K562 (cell line): ENCODE measurements around the gene OSCP1. TPM values are rescaled to one million over a fixed set of nuclear protein-coding genes. Genes with fewer than 3 reads are reported as not detected.

Experiments used
- BDP1 ChIP-seq: IDR thresholded peaks from 3 replicates; pipeline ENCODE4 v1.6.1; 2011; ENCODE audit not compliant: insufficient read length, insufficient read depth
- COPS2 ChIP-seq: fragments of 450-650 bp; conservative IDR thresholded peaks from 2 replicates; pipeline ENCODE4 v1.6.1; 2016; ENCODE audit warnings: mild to moderate bottlenecking, moderate library complexity
- ERF ChIP-seq: fragments of 450-650 bp; formaldehyde crosslinking; IDR thresholded peaks from 2 replicates; pipeline ENCODE4 v1.4.0; 2020; ENCODE audit warnings: mild to moderate bottlenecking, mixed read lengths
- MAZ ChIP-seq, 2 experiments: fragments of 450-650 bp in 1 of 2; sonication (generic) in 1 of 2; formaldehyde crosslinking; IDR thresholded peaks in 1 of 2; conservative IDR thresholded peaks in 1 of 2; 2 replicates each; pipeline versions ENCODE4 v1.4.0 to v1.5.0; 2020; ENCODE audit warnings: mild to moderate bottlenecking in 1 of 2, missing genetic modification reagents in 1 of 2
- RBBP5 ChIP-seq: fragments of 200-600 bp; sonication (generic); IDR thresholded peaks from 2 replicates; pipeline ENCODE4 v1.6.1; 2012; ENCODE audit warnings: borderline replicate concordance, mild to moderate bottlenecking, low read length, control low read depth, inconsistent platforms; ENCODE audit not compliant: insufficient read depth, poor library complexity, severe bottlenecking
- SMARCA5 ChIP-seq: fragments of 450-650 bp; IDR thresholded peaks from 2 replicates; pipeline ENCODE4 v1.6.1; 2016
- ZNF41 ChIP-seq: fragments of 250-450 bp; sonication (Bioruptor Pico); conservative IDR thresholded peaks from 2 replicates; pipeline ENCODE4 v1.4.0; 2020; ENCODE audit warnings: mild to moderate bottlenecking
- ZNF785 ChIP-seq: fragments of 250-450 bp; sonication (Bioruptor Pico); IDR thresholded peaks from 2 replicates; pipeline ENCODE4 v1.4.0; 2020; ENCODE audit warnings: mild to moderate bottlenecking
- ZNF830 ChIP-seq: fragments of 250-450 bp; sonication (Bioruptor Pico); IDR thresholded peaks from 2 replicates; pipeline ENCODE4 v1.5.0; 2021; ENCODE audit warnings: mild to moderate bottlenecking
- polyA plus RNA-seq, 8 experiments: library from polyadenylated mRNA; depleted of rRNA in 4 of 8; stranded (reverse) in 5 of 8; unstranded in 3 of 8; fragments of >200 nt; fragmentation: Nextera tagmentation in 2 of 8; fragmentation: Illumina TruSeq in 1 of 8; extraction: Ambion mirVana in 2 of 8; extraction: Trizol in 1 of 8; gene quantifications; 2 replicates each; pipeline versions ENCODE4 v1.2.1 to v1.2.3, GENCODE V29; 2011 to 2014; ENCODE audit warnings: inconsistent platforms in 1 of 8, missing spikeins in 1 of 8
- total RNA-seq, 7 experiments: library from RNA; depleted of rRNA in 6 of 7; stranded (reverse); fragments of >200 nt in 6 of 7; fragmentation: Illumina TruSeq in 2 of 7; extraction: Trizol in 2 of 7; gene quantifications; 2 replicates each; pipeline versions ENCODE4 v1.2.1 to v1.2.3, GENCODE V29; 2011 to 2021; ENCODE audit warnings: low replicate concordance in 1 of 7
- TF ChIP-seq, protein P1 (sequence below): sonication (generic); formaldehyde crosslinking; IDR thresholded peaks from 2 replicates; pipeline ENCODE4 v1.8.1; 2023; ENCODE audit warnings: missing genetic modification reagents, mild to moderate bottlenecking, borderline replicate concordance
- TF ChIP-seq, protein P2 (sequence below): fragments of 450-650 bp; IDR thresholded peaks from 2 replicates; pipeline ENCODE4 v1.6.1; 2017; ENCODE audit warnings: antibody characterized with exemption, mild to moderate bottlenecking
- TF ChIP-seq, protein P3 (sequence below): fragments of 250-450 bp; sonication (Bioruptor Pico); IDR thresholded peaks from 2 replicates; pipeline ENCODE4 v1.8.0; 2022; ENCODE audit warnings: moderate library complexity, mild to moderate bottlenecking, inconsistent platforms
- TF ChIP-seq, protein P4 (sequence below), 2 experiments: IDR thresholded peaks; 2 replicates each; pipeline ENCODE4 v1.6.1; 2012; ENCODE audit warnings: improper control_type of control experiment in 2 of 2, low read depth in 2 of 2, low read length in 2 of 2, borderline replicate concordance in 1 of 2

OSCP1 gene
- total and polyA plus RNA-seq, 9 of the 15 experiments (the other 6 are each of a cell fraction or from before 2014, with no cell fraction given) = 0.15 to 0.40 (median 0.33) TPM; not detected in 5

DNA sequence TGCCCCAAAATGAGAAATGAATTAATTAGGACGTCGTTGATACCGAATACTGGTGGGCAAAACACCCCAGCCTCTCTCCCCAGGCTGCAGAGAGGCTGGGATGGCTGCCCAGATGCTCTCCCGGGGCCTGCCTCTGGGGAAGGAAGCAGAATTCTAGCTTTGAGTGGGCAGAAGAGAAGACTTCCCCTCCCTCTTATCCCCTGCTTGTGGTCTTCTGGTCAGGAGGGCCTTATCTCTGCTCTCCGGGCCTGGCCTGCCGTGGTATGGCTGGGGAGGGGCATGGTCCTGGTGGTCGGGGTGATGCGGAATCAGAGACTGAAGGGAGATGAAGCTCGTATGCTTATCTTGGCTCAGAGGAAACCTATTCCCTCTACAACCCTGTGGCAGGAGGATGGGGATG lies 42.2 kb upstream of the OSCP1 start (continued):
- TF ChIP-seq, protein P1, sequence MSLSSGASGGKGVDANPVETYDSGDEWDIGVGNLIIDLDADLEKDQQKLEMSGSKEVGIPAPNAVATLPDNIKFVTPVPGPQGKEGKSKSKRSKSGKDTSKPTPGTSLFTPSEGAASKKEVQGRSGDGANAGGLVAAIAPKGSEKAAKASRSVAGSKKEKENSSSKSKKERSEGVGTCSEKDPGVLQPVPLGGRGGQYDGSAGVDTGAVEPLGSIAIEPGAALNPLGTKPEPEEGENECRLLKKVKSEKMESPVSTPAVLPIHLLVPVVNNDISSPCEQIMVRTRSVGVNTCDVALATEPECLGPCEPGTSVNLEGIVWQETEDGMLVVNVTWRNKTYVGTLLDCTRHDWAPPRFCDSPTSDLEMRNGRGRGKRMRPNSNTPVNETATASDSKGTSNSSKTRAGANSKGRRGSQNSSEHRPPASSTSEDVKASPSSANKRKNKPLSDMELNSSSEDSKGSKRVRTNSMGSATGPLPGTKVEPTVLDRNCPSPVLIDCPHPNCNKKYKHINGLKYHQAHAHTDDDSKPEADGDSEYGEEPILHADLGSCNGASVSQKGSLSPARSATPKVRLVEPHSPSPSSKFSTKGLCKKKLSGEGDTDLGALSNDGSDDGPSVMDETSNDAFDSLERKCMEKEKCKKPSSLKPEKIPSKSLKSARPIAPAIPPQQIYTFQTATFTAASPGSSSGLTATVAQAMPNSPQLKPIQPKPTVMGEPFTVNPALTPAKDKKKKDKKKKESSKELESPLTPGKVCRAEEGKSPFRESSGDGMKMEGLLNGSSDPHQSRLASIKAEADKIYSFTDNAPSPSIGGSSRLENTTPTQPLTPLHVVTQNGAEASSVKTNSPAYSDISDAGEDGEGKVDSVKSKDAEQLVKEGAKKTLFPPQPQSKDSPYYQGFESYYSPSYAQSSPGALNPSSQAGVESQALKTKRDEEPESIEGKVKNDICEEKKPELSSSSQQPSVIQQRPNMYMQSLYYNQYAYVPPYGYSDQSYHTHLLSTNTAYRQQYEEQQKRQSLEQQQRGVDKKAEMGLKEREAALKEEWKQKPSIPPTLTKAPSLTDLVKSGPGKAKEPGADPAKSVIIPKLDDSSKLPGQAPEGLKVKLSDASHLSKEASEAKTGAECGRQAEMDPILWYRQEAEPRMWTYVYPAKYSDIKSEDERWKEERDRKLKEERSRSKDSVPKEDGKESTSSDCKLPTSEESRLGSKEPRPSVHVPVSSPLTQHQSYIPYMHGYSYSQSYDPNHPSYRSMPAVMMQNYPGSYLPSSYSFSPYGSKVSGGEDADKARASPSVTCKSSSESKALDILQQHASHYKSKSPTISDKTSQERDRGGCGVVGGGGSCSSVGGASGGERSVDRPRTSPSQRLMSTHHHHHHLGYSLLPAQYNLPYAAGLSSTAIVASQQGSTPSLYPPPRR = no peak
- no peak for TF ChIP-seq ZNF785 (CRISPR knock-in tag)
- peak; percentile 34 to 54; a peak in 2 of 4 replicates for TF ChIP-seq MAZ (CRISPR knock-in tag; conservative IDR thresholded peaks at IDR 0.05 in 1 of 2, IDR thresholded peaks at IDR 0.05 in 1 of 2)
- no peak for TF ChIP-seq ZNF41 (CRISPR knock-in tag)
- TF ChIP-seq BDP1 = no peak
- TF ChIP-seq, protein P2, sequence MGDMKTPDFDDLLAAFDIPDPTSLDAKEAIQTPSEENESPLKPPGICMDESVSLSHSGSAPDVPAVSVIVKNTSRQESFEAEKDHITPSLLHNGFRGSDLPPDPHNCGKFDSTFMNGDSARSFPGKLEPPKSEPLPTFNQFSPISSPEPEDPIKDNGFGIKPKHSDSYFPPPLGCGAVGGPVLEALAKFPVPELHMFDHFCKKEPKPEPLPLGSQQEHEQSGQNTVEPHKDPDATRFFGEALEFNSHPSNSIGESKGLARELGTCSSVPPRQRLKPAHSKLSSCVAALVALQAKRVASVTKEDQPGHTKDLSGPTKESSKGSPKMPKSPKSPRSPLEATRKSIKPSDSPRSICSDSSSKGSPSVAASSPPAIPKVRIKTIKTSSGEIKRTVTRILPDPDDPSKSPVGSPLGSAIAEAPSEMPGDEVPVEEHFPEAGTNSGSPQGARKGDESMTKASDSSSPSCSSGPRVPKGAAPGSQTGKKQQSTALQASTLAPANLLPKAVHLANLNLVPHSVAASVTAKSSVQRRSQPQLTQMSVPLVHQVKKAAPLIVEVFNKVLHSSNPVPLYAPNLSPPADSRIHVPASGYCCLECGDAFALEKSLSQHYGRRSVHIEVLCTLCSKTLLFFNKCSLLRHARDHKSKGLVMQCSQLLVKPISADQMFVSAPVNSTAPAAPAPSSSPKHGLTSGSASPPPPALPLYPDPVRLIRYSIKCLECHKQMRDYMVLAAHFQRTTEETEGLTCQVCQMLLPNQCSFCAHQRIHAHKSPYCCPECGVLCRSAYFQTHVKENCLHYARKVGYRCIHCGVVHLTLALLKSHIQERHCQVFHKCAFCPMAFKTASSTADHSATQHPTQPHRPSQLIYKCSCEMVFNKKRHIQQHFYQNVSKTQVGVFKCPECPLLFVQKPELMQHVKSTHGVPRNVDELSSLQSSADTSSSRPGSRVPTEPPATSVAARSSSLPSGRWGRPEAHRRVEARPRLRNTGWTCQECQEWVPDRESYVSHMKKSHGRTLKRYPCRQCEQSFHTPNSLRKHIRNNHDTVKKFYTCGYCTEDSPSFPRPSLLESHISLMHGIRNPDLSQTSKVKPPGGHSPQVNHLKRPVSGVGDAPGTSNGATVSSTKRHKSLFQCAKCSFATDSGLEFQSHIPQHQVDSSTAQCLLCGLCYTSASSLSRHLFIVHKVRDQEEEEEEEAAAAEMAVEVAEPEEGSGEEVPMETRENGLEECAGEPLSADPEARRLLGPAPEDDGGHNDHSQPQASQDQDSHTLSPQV = no peak
- no peak for TF ChIP-seq RBBP5
- TF ChIP-seq ZNF830 = no peak
- TF ChIP-seq, protein P3, sequence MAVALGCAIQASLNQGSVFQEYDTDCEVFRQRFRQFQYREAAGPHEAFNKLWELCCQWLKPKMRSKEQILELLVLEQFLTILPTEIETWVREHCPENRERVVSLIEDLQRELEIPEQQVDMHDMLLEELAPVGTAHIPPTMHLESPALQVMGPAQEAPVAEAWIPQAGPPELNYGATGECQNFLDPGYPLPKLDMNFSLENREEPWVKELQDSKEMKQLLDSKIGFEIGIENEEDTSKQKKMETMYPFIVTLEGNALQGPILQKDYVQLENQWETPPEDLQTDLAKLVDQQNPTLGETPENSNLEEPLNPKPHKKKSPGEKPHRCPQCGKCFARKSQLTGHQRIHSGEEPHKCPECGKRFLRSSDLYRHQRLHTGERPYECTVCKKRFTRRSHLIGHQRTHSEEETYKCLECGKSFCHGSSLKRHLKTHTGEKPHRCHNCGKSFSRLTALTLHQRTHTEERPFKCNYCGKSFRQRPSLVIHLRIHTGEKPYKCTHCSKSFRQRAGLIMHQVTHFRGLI (CRISPR knock-in tag) = no peak
- no peak for TF ChIP-seq SMARCA5
- no peak for TF ChIP-seq ERF
- TF ChIP-seq, protein P4, sequence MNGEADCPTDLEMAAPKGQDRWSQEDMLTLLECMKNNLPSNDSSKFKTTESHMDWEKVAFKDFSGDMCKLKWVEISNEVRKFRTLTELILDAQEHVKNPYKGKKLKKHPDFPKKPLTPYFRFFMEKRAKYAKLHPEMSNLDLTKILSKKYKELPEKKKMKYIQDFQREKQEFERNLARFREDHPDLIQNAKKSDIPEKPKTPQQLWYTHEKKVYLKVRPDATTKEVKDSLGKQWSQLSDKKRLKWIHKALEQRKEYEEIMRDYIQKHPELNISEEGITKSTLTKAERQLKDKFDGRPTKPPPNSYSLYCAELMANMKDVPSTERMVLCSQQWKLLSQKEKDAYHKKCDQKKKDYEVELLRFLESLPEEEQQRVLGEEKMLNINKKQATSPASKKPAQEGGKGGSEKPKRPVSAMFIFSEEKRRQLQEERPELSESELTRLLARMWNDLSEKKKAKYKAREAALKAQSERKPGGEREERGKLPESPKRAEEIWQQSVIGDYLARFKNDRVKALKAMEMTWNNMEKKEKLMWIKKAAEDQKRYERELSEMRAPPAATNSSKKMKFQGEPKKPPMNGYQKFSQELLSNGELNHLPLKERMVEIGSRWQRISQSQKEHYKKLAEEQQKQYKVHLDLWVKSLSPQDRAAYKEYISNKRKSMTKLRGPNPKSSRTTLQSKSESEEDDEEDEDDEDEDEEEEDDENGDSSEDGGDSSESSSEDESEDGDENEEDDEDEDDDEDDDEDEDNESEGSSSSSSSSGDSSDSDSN (IDR thresholded peaks at IDR 0.05; ENCODE audit: borderline replicate concordance in 1 of 2, low read depth in 2 of 2, low read length in 2 of 2) = peak in 1 of 2 experiments; percentile 66; a peak in 1 of 4 replicates
- TF ChIP-seq COPS2 = no peak
